Psoas muscle (tissue), 8 donors: ENCODE measurements around the gene WDR1. TPM values are rescaled to one million over a fixed set of nuclear protein-coding genes. Genes with fewer than 3 reads are reported as not detected.

Source experiments
- ATAC-seq, 4 donors: fragments of 200-7000 bp; cut with Tn5 transposase; one replicate each; pipeline ENCODE4 v1.9.1; 2020; ENCODE audit warnings: moderate library complexity in 3 of 4, mild to moderate bottlenecking in 2 of 4
- DNase-seq, 2 donors: peaks; one replicate each; pipeline ENCODE4 v3.0.0-alpha.2; 2020
- H3K27ac ChIP-seq: fragments of 200-600 bp; one replicate; pipeline ENCODE4 v1.8.0; 2022
- H3K27me3 ChIP-seq, 3 donors: fragments of 200-600 bp in 1 of 3; one replicate each; pipeline versions ENCODE4 v1.6.1 to v1.8.0; 2013 to 2022; ENCODE audit warnings: low read length in 2 of 3, mild to moderate bottlenecking in 2 of 3, moderate library complexity in 1 of 3; ENCODE audit not compliant: insufficient read depth in 3 of 3
- H3K36me3 ChIP-seq, 2 donors: fragments of 200-600 bp in 1 of 2; one replicate each; pipeline versions ENCODE4 v1.6.1 to v1.8.0; 2013 to 2022; ENCODE audit warnings: low read depth in 1 of 2, mild to moderate bottlenecking in 1 of 2, moderate library complexity in 1 of 2; ENCODE audit not compliant: insufficient read depth in 1 of 2
- H3K4me1 ChIP-seq: fragments of 200-600 bp; one replicate; pipeline ENCODE4 v1.8.0; 2022
- H3K4me3 ChIP-seq: fragments of 200-600 bp; one replicate; pipeline ENCODE4 v1.8.0; 2022; ENCODE audit warnings: mild to moderate bottlenecking
- H3K9me3 ChIP-seq: fragments of 200-600 bp; one replicate; pipeline ENCODE4 v1.8.0; 2022
- WGBS, 3 donors: extraction: QIAGEN DNeasy Blood & Tissue Kit; methylation state at CpG; one replicate each; pipeline versions ENCODE4 v1.1.6 to v1.1.7; 2013; 5-methylcytosine and 5-hydroxymethylcytosine counted together
- intact Hi-C, 2 donors: fragments of 100-400 bp; cut with DNase I; formaldehyde crosslinking; loops; one replicate each; pipeline versions ENCODE4 v1.11.0 to v1.14.2; 2022
- polyA plus RNA-seq, 3 donors: library from polyadenylated mRNA; stranded (reverse); fragments of 200-250 nt; gene quantifications; one replicate each; pipeline ENCODE4 v1.2.3, GENCODE V29; 2013
- total RNA-seq, 4 donors: library from RNA; stranded (reverse); fragmentation: NEBNext Ultra II Directional in 2 of 4; extraction: Animal tissue kit (Norgen Biotek cat#: 25700) in 2 of 4; gene quantifications; one replicate each; pipeline versions ENCODE4 v1.2.1 to v1.2.4, GENCODE V29; 2021 to 2023
- TF ChIP-seq, protein P1 (sequence below): fragments of 200-600 bp; IDR thresholded peaks from one replicate; pipeline ENCODE4 v1.8.0; 2022; ENCODE audit warnings: antibody characterized with exemption
- donor health status: healthy with polysubstance abuse.
- donor health status: DM: no; HTN: no; CAD: no; lungs with moderate emphysema.
- donor health status: Bipolar disorder and iron deficiency.
- donor health status: healthy.
- donor health status: DM: yes; HTN: yes; CAD: no.
- donor health status: DM: no; HTN: no; CAD: no.
- donor health status: DM: no; HTN: no; CAD: no.
- donor health status: DM: yes; HTN: yes; CAD: no.

The WDR1 gene
- total and polyA plus RNA-seq, 7 donors, result 55.6 to 273 (median 106) TPM

- H3K9me3 ChIP-seq, result no peaks in the 10 kb centered on the region
- no peaks in the 10 kb centered on the region for H3K27me3 ChIP-seq
- TF ChIP-seq, protein P1, sequence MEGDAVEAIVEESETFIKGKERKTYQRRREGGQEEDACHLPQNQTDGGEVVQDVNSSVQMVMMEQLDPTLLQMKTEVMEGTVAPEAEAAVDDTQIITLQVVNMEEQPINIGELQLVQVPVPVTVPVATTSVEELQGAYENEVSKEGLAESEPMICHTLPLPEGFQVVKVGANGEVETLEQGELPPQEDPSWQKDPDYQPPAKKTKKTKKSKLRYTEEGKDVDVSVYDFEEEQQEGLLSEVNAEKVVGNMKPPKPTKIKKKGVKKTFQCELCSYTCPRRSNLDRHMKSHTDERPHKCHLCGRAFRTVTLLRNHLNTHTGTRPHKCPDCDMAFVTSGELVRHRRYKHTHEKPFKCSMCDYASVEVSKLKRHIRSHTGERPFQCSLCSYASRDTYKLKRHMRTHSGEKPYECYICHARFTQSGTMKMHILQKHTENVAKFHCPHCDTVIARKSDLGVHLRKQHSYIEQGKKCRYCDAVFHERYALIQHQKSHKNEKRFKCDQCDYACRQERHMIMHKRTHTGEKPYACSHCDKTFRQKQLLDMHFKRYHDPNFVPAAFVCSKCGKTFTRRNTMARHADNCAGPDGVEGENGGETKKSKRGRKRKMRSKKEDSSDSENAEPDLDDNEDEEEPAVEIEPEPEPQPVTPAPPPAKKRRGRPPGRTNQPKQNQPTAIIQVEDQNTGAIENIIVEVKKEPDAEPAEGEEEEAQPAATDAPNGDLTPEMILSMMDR, result no peak
- H3K36me3 ChIP-seq, result peaks cover 43 to 100% of the 10 kb centered on the region in 2 donors
- H3K4me3 ChIP-seq, result no peak overlapping the region
- intact Hi-C loops, result no loop called here
- peak in 1 of 4 donors; percentile 8 for ATAC-seq
- no peak overlapping the region for H3K27ac ChIP-seq
- no peaks in the 10 kb centered on the region for H3K4me1 ChIP-seq
- WGBS, 3 donors, result 77 to 82% (median 77%) methylated on average over 34 to 38 of the region's 38 CpGs
- DNase-seq, result no peak
These were observed 38.9 kb downstream of the WDR1 start for GRCh38 chr4:10077483-10078335.

GRCh38 chr4:10077076-10077475 lies 39.5 kb downstream of the WDR1 start:
- peaks cover 40 to 94% of the 10 kb centered on the region in 2 donors for H3K36me3 ChIP-seq
- WGBS, 3 donors, result 60 to 74% (median 74%) methylated on average over 9 of the region's 9 CpGs
- ATAC-seq (no peak), DNase-seq (no peak)
- no peaks in the 10 kb centered on the region for H3K27me3 ChIP-seq
- peak overlapping the region; percentile 32 for H3K27ac ChIP-seq
- H3K4me3 ChIP-seq, result no peak overlapping the region
- intact Hi-C loops, result no loop called here
- TF ChIP-seq, protein P1, result no peak
- no peaks in the 10 kb centered on the region for H3K9me3 ChIP-seq
- no peaks in the 10 kb centered on the region for H3K4me1 ChIP-seq

DNA sequence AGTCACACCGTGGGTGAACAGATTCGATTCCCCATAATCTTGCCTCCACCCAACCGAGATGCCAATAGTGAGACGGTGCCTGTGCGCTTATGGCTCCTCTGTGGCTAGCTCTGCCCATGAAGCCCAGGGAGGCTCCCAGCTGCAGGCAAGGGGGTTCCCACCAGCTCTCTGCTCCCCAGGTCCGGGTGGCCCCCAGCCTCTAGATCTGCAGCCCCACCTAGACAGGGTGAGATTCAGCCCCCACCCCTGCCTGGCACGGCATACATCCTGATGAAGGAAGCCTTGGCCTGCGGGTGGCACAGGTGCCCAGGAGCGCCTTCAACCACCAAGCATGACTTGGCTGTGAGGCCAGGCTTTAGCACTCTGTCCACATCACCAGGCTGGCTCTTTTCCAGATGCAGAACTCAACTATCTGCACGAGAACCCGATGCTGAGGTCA lies 40.6 kb downstream of the WDR1 start:
- H3K36me3 ChIP-seq, result peaks cover 37 to 83% of the 10 kb centered on the region in 2 donors
- intact Hi-C loops, result no loop called here
- peak overlapping the region; percentile 32 for H3K27ac ChIP-seq
- ATAC-seq, result peak in 3 of 4 donors; percentile 55 to 69 (median 63)
- H3K4me3 ChIP-seq, result no peak overlapping the region
- WGBS, 3 donors, result 49 to 59% (median 58%) methylated on average over 11 of the region's 11 CpGs
- DNase-seq, result no peak
- H3K27me3 ChIP-seq, result no peaks in the 10 kb centered on the region
- TF ChIP-seq, protein P1, result no peak
- no peaks in the 10 kb centered on the region for H3K9me3 ChIP-seq
- H3K4me1 ChIP-seq, result no peaks in the 10 kb centered on the region

DNA sequence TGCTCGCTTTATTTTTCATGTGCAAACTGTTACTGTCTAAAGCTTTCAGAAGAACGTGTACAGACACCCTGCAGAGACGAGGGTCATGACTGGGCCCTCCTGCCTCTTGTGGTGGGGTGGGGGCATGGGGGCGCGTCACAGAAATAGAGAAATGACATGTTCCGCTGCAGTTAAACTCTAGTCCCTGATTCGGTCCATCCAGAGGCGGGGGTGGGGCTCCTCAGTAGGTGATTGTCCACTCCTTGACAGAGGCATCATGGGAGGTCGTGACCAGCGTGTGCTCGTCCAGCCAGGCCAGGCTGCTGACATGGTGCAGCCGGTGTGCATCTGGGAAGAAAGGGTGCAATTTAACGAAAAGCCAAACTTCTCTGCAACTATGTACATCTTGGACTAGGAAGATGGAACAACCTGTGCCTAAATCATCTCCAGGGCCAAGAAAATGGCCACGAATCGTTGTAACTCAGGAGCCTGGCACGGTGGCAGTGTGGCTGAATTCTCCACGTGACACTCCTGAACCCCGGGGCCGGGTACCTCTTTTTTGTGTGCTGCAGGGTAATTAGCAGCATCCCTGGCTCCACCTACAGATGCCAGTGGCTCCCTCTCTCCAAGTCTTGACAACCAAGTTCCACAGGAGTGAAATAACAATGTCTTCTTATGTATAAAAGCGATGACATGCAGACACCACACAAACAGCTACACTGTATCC lies 41.3 kb downstream of the WDR1 start:
- Histone ChIP-seq H3K9me3 (no peaks in the 10 kb centered on the region), H3K27me3 (no peaks in the 10 kb centered on the region), H3K27ac (peak overlapping the region; percentile 32), H3K4me1 (no peaks in the 10 kb centered on the region), H3K4me3 (no peak overlapping the region), H3K36me3 (peaks cover 33 to 76% of the 10 kb centered on the region in 2 donors)
- 79 to 90% (median 82%) methylated on average over 20 of the region's 20 CpGs for WGBS, 3 donors
- DNase-seq (no peak), ATAC-seq (no peak)
- intact Hi-C loops, result no loop called here
- TF ChIP-seq, protein P1, result no peak
